Gastrocnemius medialis (tissue), 4 donors: ENCODE measurements around the gene EPM2A.

Source experiments
- POLR2A ChIP-seq, 2 donors: fragments of 450-650 bp; IDR thresholded peaks; one replicate each; pipeline ENCODE4 v1.6.1; 2017; ENCODE audit warnings: antibody characterized with exemption in 2 of 2, mild to moderate bottlenecking in 2 of 2, moderate library complexity in 2 of 2
- TF ChIP-seq, protein P1 (sequence below), 5 experiments: fragments of 450-650 bp in 3 of 5; fragments of 200-600 bp in 2 of 5; sonication (generic) in 2 of 5; IDR thresholded peaks in 4 of 5; conservative IDR thresholded peaks in 1 of 5; 1 replicate in 4 of 5; 2 replicates in 1 of 5; pipeline ENCODE4 v1.5.1; 2016 to 2019; ENCODE audit warnings: antibody characterized with exemption in 5 of 5, mild to moderate bottlenecking in 3 of 5, moderate library complexity in 3 of 5

DNA sequence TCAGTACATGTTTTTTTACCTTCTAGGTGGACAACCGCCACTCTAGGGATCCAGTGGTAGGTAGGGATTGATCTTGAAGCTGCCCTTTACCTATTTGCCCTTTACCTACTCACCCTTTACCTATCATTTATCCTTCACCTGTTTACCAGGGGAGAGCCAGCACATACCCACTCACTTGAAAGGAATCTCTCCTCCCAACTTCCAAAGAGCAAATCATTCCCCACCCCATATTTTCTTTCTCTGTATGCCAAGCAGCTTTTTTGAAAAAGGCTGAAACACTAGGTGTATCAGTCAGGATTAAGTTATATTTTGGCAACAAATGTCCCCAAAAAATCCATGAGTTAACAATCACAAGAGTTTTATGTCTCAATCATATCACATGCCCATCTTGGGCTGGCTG, 10.5 kb upstream of the EPM2A start:
- TF ChIP-seq, protein P1, sequence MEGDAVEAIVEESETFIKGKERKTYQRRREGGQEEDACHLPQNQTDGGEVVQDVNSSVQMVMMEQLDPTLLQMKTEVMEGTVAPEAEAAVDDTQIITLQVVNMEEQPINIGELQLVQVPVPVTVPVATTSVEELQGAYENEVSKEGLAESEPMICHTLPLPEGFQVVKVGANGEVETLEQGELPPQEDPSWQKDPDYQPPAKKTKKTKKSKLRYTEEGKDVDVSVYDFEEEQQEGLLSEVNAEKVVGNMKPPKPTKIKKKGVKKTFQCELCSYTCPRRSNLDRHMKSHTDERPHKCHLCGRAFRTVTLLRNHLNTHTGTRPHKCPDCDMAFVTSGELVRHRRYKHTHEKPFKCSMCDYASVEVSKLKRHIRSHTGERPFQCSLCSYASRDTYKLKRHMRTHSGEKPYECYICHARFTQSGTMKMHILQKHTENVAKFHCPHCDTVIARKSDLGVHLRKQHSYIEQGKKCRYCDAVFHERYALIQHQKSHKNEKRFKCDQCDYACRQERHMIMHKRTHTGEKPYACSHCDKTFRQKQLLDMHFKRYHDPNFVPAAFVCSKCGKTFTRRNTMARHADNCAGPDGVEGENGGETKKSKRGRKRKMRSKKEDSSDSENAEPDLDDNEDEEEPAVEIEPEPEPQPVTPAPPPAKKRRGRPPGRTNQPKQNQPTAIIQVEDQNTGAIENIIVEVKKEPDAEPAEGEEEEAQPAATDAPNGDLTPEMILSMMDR (IDR thresholded peaks at IDR 0.05 in 4 of 5, conservative IDR thresholded peaks at IDR 0.05 in 1 of 5): no peak
- no peak for TF ChIP-seq POLR2A (IDR thresholded peaks at IDR 0.05)
